Fibroblast of lung (primary cell): ENCODE results near the gene SLC4A3.

Experiments used
- CTCF ChIP-seq, 2 donors: IDR thresholded peaks in 1 of 2; conservative IDR thresholded peaks in 1 of 2; 1 replicate in 1 of 2; 2 replicates in 1 of 2; pipeline ENCODE4 v1.5.1; 2011 to 2012; ENCODE audit warnings: low read length in 2 of 2, control low read depth in 1 of 2, inconsistent platforms in 1 of 2, low read depth in 1 of 2, mild to moderate bottlenecking in 1 of 2
- EZH2 ChIP-seq: IDR thresholded peaks from 2 replicates; pipeline ENCODE4 v1.5.1; 2012; ENCODE audit warnings: low read length, control low read depth, mild to moderate bottlenecking; ENCODE audit errors: missing control alignments

GRCh38 chr2:219608399-219608964 lies 18.9 kb upstream of the SLC4A3 start:
- no peak for TF ChIP-seq CTCF (conservative IDR thresholded peaks at IDR 0.05 in 1 of 2, IDR thresholded peaks at IDR 0.05 in 1 of 2; ENCODE audit: low read depth in 1 of 2, low read length in 2 of 2)
- no peak for TF ChIP-seq EZH2
